H1 (cell line): ENCODE results near the gene RRAGC. TPM values are rescaled to one million over a fixed set of nuclear protein-coding genes. Genes with fewer than 3 reads are reported as not detected.

ENCODE experiments used
- CTCF ChIA-PET: fragments of 300-600 bp; sonication (Branson Sonifier 250); formaldehyde crosslinking; loops from one replicate; lab custom pipeline; 2021; ENCODE audit not compliant: partially characterized antibody; lab: Charles Lee
- POLR2A ChIA-PET: fragments of 300-600 bp; sonication (Branson Sonifier 250); formaldehyde crosslinking; loops from one replicate; lab custom pipeline; 2021; ENCODE audit warnings: inconsistent platforms; ENCODE audit not compliant: partially characterized antibody; lab: Charles Lee
- DNase-seq, 2 experiments: peaks; one replicate each; pipeline versions ENCODE4 v3.0.0 to v3.0.0-alpha.2; 2010 to 2022; ENCODE audit warnings: low spot score in 2 of 2, low read depth in 1 of 2, mixed read lengths in 1 of 2
- FAIRE-seq: peaks from 2 replicates; lab custom pipeline; 2011; peaks lifted over from hg19 to GRCh38; lab: Jason Lieb, UNC
- H2AFZ ChIP-seq: 2 replicates; pipeline ENCODE4 v1.8.1; 2012; ENCODE audit warnings: low read length, inconsistent platforms
- H2AK5ac ChIP-seq: 2 replicates; pipeline ENCODE4 v1.6.1; 2013; ENCODE audit warnings: low read depth, low read length
- H2BK120ac ChIP-seq: replicated peaks from 2 replicates; pipeline ENCODE3; 2013; ENCODE audit warnings: low read depth, low read length, inconsistent platforms
- H2BK12ac ChIP-seq: 2 replicates; pipeline ENCODE4 v1.6.1; 2013; ENCODE audit warnings: low read depth, low read length
- H2BK15ac ChIP-seq: 2 replicates; pipeline ENCODE4 v1.6.1; 2013; ENCODE audit warnings: low read length
- H2BK20ac ChIP-seq: 2 replicates; pipeline ENCODE4 v1.6.1; 2013; ENCODE audit warnings: low read length
- H2BK5ac ChIP-seq: 2 replicates; pipeline ENCODE4 v1.6.1; 2013; ENCODE audit warnings: low read depth, low read length
- H3K14ac ChIP-seq: 2 replicates; pipeline ENCODE4 v1.6.1; 2013; ENCODE audit warnings: inconsistent platforms; ENCODE audit not compliant: insufficient read length
- H3K18ac ChIP-seq: 2 replicates; pipeline ENCODE4 v1.6.1; 2013; ENCODE audit warnings: low read length; ENCODE audit errors: extremely low read depth
- H3K23ac ChIP-seq: 2 replicates; pipeline ENCODE4 v1.6.1; 2013; ENCODE audit warnings: inconsistent platforms; ENCODE audit not compliant: insufficient read length
- H3K23me2 ChIP-seq: 2 replicates; pipeline ENCODE4 v1.6.1; 2013; ENCODE audit warnings: low read depth, low read length
- H3K27ac ChIP-seq: 2 replicates; pipeline ENCODE4 v1.6.1; 2011; ENCODE audit warnings: low read depth, low read length, inconsistent platforms
- H3K27me3 ChIP-seq, 4 experiments: replicated peaks in 1 of 4; 1 replicate in 1 of 4; 2 replicates in 3 of 4; pipeline versions ENCODE4 v1.6.1 to v1.8.1; 2011 to 2013; ENCODE audit warnings: low read length in 3 of 4, mild to moderate bottlenecking in 3 of 4, inconsistent platforms in 2 of 4, mixed read lengths in 2 of 4, moderate library complexity in 1 of 4; ENCODE audit not compliant: control insufficient read depth in 3 of 4, insufficient read depth in 3 of 4; ENCODE audit errors: extremely low read depth in 1 of 4
- H3K36me3 ChIP-seq, 4 experiments: 2 replicates each; pipeline versions ENCODE4 v1.6.1 to v1.8.1; 2011 to 2013; ENCODE audit warnings: mild to moderate bottlenecking in 4 of 4, low read length in 3 of 4, moderate library complexity in 2 of 4, control low read depth in 1 of 4, inconsistent platforms in 1 of 4; ENCODE audit not compliant: insufficient read depth in 4 of 4, control insufficient read depth in 2 of 4
- H3K4ac ChIP-seq: replicated peaks from 2 replicates; pipeline ENCODE3; 2013; ENCODE audit warnings: low read length, low read depth, mixed read lengths, inconsistent platforms; ENCODE audit not compliant: insufficient read length
- H3K4me1 ChIP-seq, 4 experiments: replicated peaks in 1 of 4; 1 replicate in 1 of 4; 2 replicates in 3 of 4; pipeline versions ENCODE4 v1.6.1 to v1.8.1; 2011 to 2013; ENCODE audit warnings: low read length in 3 of 4, inconsistent platforms in 2 of 4, mixed read lengths in 1 of 4; ENCODE audit not compliant: insufficient read depth in 4 of 4, control insufficient read depth in 3 of 4
- H3K4me2 ChIP-seq, 2 experiments: 2 replicates each; pipeline versions ENCODE4 v1.6.1 to v1.8.1; 2011 to 2013; ENCODE audit warnings: low read depth in 2 of 2, low read length in 2 of 2, control low read depth in 1 of 2, inconsistent platforms in 1 of 2, mild to moderate bottlenecking in 1 of 2; ENCODE audit not compliant: insufficient read depth in 1 of 2
- H3K4me3 ChIP-seq, 4 experiments: fragments of 200-600, 300-600 bp in 1 of 4; sonication (generic), shearing (Covaris generic), sonication (Bioruptor Twin) in 1 of 4; 2 replicates each; pipeline versions ENCODE4 v1.5.1 to v1.8.1; 2011 to 2016; ENCODE audit warnings: low read length in 4 of 4, low read depth in 3 of 4, control low read depth in 2 of 4, inconsistent platforms in 2 of 4, mild to moderate bottlenecking in 2 of 4, mixed read lengths in 1 of 4, moderate library complexity in 1 of 4; ENCODE audit not compliant: insufficient read depth in 2 of 4; ENCODE audit errors: extremely low read depth in 1 of 4
- H3K56ac ChIP-seq: replicated peaks from 2 replicates; pipeline ENCODE3; 2013; ENCODE audit warnings: low read depth, mild to moderate bottlenecking, mixed read lengths, low read length, inconsistent platforms; ENCODE audit not compliant: insufficient read length
- H3K79me1 ChIP-seq: 2 replicates; pipeline ENCODE4 v1.6.1; 2013; ENCODE audit warnings: low read depth, low read length, control low read depth
- H3K79me2 ChIP-seq, 2 experiments: 2 replicates each; pipeline versions ENCODE4 v1.6.1 to v1.8.1; 2012 to 2013; ENCODE audit warnings: low read length in 2 of 2, mild to moderate bottlenecking in 2 of 2, inconsistent platforms in 1 of 2; ENCODE audit not compliant: insufficient read depth in 2 of 2, control insufficient read depth in 1 of 2
- H3K9ac ChIP-seq, 4 experiments: replicated peaks in 1 of 4; 1 replicate in 1 of 4; 2 replicates in 3 of 4; pipeline versions ENCODE4 v1.6.1 to v1.8.1; 2011 to 2013; ENCODE audit warnings: low read depth in 3 of 4, low read length in 3 of 4, control low read depth in 2 of 4, mild to moderate bottlenecking in 2 of 4, moderate library complexity in 2 of 4, inconsistent platforms in 1 of 4; ENCODE audit errors: extremely low read depth in 1 of 4
- H3K9me3 ChIP-seq, 2 experiments: 2 replicates each; pipeline versions ENCODE4 v1.6.1 to v1.8.1; 2012 to 2013; ENCODE audit warnings: mild to moderate bottlenecking in 2 of 2, moderate library complexity in 2 of 2, control low read depth in 1 of 2, inconsistent platforms in 1 of 2, low read depth in 1 of 2, low read length in 1 of 2, mixed read lengths in 1 of 2; ENCODE audit not compliant: insufficient read depth in 2 of 2
- H4K20me1 ChIP-seq, 2 experiments: replicated peaks in 1 of 2; 2 replicates each; pipeline versions ENCODE3 to v1.8.1; 2011 to 2013; ENCODE audit warnings: inconsistent platforms in 2 of 2, low read length in 2 of 2, mild to moderate bottlenecking in 1 of 2; ENCODE audit not compliant: insufficient read depth in 2 of 2, control insufficient read depth in 1 of 2
- H4K5ac ChIP-seq: 2 replicates; pipeline ENCODE4 v1.6.1; 2013; ENCODE audit warnings: low read length, low read depth, mixed read lengths, inconsistent platforms; ENCODE audit not compliant: insufficient read length
- H4K8ac ChIP-seq: 2 replicates; pipeline ENCODE4 v1.8.0; 2013; ENCODE audit warnings: mild to moderate bottlenecking, moderate library complexity, low read length, inconsistent platforms; ENCODE audit not compliant: insufficient read depth; ENCODE audit errors: extremely low read depth
- H4K91ac ChIP-seq: replicated peaks from 2 replicates; pipeline ENCODE3; 2013; ENCODE audit warnings: low read length, mixed read lengths, inconsistent platforms; ENCODE audit not compliant: insufficient read length
- NRF1 ChIP-seq: IDR thresholded peaks from 2 replicates; pipeline ENCODE4 v1.6.1; 2011; ENCODE audit warnings: mild to moderate bottlenecking, low read depth, low read length, improper control_type of control experiment
- POU5F1 ChIP-seq: IDR thresholded peaks from 2 replicates; pipeline ENCODE4 v1.6.1; 2011; ENCODE audit warnings: low read depth, mild to moderate bottlenecking, low read length, moderate library complexity
- WGBS, 2 experiments: shearing (Covaris generic) in 1 of 2; methylation state at CpG; one replicate each; pipeline versions ENCODE4 v1.1.6 to v1.1.7; 2013 to 2015; ENCODE audit warnings: low lambda C conversion rate in 2 of 2, mixed read lengths in 2 of 2, inconsistent platforms in 1 of 2, low coverage in 1 of 2, missing lambda C conversion rate in 1 of 2; ENCODE audit not compliant: insufficient replicate concordance in 2 of 2, insufficient coverage in 1 of 2, insufficient read length in 1 of 2; ENCODE audit errors: extremely low coverage in 1 of 2, missing lambda C conversion rate in 1 of 2; 5-methylcytosine and 5-hydroxymethylcytosine counted together
- polyA plus RNA-seq, 7 experiments: library from polyadenylated mRNA; depleted of rRNA in 3 of 7; stranded (reverse) in 5 of 7; unstranded in 2 of 7; fragments of >200 nt in 5 of 7; fragments of 200-250 nt in 2 of 7; gene quantifications; 1 replicate in 5 of 7; 2 replicates in 1 of 7; 4 replicates in 1 of 7; pipeline versions ENCODE4 v1.2.1 to v1.2.3, GENCODE V29; 2011 to 2013; ENCODE audit warnings: missing spikeins in 2 of 7, mixed read lengths in 2 of 7
- total RNA-seq: library from RNA; stranded (reverse); fragmentation: NEBNext Ultra II Directional; extraction: Animal tissue kit (Norgen Biotek cat#: 25700); gene quantifications from 2 replicates; pipeline ENCODE4 v1.2.1, GENCODE V29; 2021
- TF ChIP-seq, protein P1 (sequence below), 3 experiments: IDR thresholded peaks; 1 replicate in 2 of 3; 2 replicates in 1 of 3; pipeline versions ENCODE4 v1.5.1 to v1.6.1; 2011; ENCODE audit warnings: low read length in 3 of 3, mild to moderate bottlenecking in 3 of 3, inconsistent platforms in 2 of 3, low read depth in 1 of 3, moderate library complexity in 1 of 3; ENCODE audit not compliant: insufficient read depth in 1 of 3; ENCODE audit errors: control extremely low read depth in 1 of 3

The RRAGC gene
- total and polyA plus RNA-seq, 2 of the 8 experiments (the other 6 are each of a cell fraction or from before 2014, with no cell fraction given) = 12.0 to 16.5 TPM

DNA sequence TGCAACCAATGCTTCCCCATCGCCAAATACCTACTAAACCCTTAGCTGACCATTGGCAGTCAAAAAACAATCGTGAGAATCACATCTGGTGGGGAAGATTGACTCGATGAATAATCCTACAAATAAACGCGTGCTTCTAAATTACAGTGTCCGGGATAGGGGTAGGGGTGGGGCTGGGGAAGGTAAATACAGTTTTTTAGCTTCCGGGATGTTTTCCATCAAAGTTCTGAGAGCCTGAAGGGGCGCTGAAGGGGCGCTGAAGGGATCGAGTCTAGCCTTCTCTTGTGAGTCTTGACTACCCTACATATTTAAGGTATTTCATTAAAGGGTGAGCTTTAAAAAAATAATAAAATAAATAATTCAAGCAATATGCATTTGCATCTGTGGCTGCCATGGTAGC is 40.5 kb downstream of the RRAGC start:
- ChIA-PET CTCF (interaction anchor here (0.6 to 8.1 kb wide), 37 partner anchors 9 to 828 kb away, joined by 3 to 71 read pairs (median 4); no protein-coding TSS in a partner anchor), POLR2A (interaction anchor here (0.9 to 1.5 kb wide), 2 partner anchors 179 to 195 kb away, joined by 3 read pairs; no protein-coding TSS in a partner anchor)
- Histone ChIP-seq H3K23me2 (peaks cover 4% of the 10 kb centered on the region; the same call in 1 of the 2 replicates), H4K20me1 (no peaks in the 10 kb centered on the region), H4K8ac (no peak overlapping the region), H2AFZ (0 out of 2 replicates have a peak overlapping the region, but pooled peaks have one; percentile 76), H2BK120ac (no peak overlapping the region), H3K36me3 (no peaks in the 10 kb centered on the region), H3K14ac (no peak overlapping the region), H3K79me1 (no peaks in the 10 kb centered on the region), H2AK5ac (no peak overlapping the region), H3K27me3 (peaks cover 6 to 38% (median 26%) of the 10 kb centered on the region in 4 experiments), H2BK15ac (no peak overlapping the region), H2BK20ac (no peak overlapping the region), H4K91ac (no peak overlapping the region), H2BK12ac (no peak overlapping the region), H2BK5ac (no peak overlapping the region), H3K4ac (no peak overlapping the region), H3K18ac (no peak overlapping the region), H3K9me3 (peaks cover 0 to 4% of the 10 kb centered on the region in 2 experiments; a peak in 2 of 4 replicates), H3K4me1 (peaks cover 1 to 5% (median 2%) of the 10 kb centered on the region in 4 experiments; a peak in 4 of 7 replicates), H3K56ac (no peak overlapping the region), H3K79me2 (no peaks in the 10 kb centered on the region), H3K9ac (no peak overlapping the region), H4K5ac (no peak overlapping the region), H3K4me2 (peak overlapping the region; percentile 83 to 98), H3K27ac (no peak overlapping the region), H3K4me3 (peak overlapping the region; percentile 52 to 74 (median 60); a peak in 7 of 8 replicates), H3K23ac (no peak overlapping the region)
- WGBS, 2 experiments = 14% methylated on average over 10 of the region's 10 CpGs; no CpG with 5 or more reads in 1 of the 2 experiments
- TF ChIP-seq POU5F1 (no peak), NRF1 (no peak)
- TF ChIP-seq, protein P1, sequence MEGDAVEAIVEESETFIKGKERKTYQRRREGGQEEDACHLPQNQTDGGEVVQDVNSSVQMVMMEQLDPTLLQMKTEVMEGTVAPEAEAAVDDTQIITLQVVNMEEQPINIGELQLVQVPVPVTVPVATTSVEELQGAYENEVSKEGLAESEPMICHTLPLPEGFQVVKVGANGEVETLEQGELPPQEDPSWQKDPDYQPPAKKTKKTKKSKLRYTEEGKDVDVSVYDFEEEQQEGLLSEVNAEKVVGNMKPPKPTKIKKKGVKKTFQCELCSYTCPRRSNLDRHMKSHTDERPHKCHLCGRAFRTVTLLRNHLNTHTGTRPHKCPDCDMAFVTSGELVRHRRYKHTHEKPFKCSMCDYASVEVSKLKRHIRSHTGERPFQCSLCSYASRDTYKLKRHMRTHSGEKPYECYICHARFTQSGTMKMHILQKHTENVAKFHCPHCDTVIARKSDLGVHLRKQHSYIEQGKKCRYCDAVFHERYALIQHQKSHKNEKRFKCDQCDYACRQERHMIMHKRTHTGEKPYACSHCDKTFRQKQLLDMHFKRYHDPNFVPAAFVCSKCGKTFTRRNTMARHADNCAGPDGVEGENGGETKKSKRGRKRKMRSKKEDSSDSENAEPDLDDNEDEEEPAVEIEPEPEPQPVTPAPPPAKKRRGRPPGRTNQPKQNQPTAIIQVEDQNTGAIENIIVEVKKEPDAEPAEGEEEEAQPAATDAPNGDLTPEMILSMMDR (IDR thresholded peaks at IDR 0.05; ENCODE audit: control extremely low read depth in 1 of 3, insufficient read depth in 1 of 3, low read depth in 1 of 3, low read length in 3 of 3) = peak in 1 of 3 experiments; percentile 0; a peak in 1 of 4 replicates
- no peak for DNase-seq
- no peak for FAIRE-seq
